Activated T-cell treated with anti-CD3 and anti-CD28 coated beads for 1 hour (primary cell): Measurements from ENCODE around the gene CABCOCO1.
"Not testable (repeated sequence)": the region's sequence is repeated elsewhere in the genome, so short reads cannot be mapped to it uniquely, and the experiment has no call there.

Experiments
- DNase-seq: peaks from one replicate; pipeline ENCODE4 v3.0.0-alpha.2; 2020; ENCODE audit warnings: low read depth

The CABCOCO1 gene

GRCh38 chr10:61643316-61643751 is 19.4 kb upstream of the CABCOCO1 start:
- DNase-seq: no peak

- DNase-seq: no peak
Observed at GRCh38 chr10:61653699-61654098, 9.0 kb upstream of the CABCOCO1 start.

- no peak for DNase-seq
Observed at GRCh38 chr10:61655335-61655851, 7.3 kb upstream of the CABCOCO1 start.

GRCh38 chr10:61663466-61663865 is 737 bp downstream of the CABCOCO1 start:
- no peak for DNase-seq

- no peak for DNase-seq
Observed at GRCh38 chr10:61664985-61665384, 2.3 kb downstream of the CABCOCO1 start.

DNA sequence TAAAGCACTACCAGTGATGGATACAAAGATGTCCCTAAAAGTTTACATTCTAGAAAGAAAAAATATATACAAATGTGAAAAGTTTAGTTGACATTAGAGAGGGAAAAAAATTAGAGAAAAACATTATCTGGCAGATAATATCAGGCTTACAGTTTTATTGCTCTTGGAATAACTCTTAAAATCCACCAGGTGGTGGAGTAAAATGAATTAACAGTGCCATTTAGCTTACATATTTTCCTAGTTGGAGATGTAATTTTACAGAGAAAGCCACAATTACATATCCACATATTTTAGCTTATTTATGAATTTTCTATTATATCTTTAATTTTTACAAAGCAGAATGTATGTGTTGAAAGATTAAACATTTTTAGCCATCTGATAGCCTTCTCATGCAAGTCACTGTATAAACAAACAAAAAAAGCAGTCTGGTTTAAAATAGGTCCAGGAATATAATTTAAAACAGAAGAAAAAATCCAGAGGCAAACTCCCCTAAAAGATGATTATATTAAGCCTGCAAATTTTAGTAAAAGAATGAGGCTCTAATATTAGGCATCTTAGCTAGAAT is 6.5 kb downstream of the CABCOCO1 start:
- DNase-seq: no peak

DNA sequence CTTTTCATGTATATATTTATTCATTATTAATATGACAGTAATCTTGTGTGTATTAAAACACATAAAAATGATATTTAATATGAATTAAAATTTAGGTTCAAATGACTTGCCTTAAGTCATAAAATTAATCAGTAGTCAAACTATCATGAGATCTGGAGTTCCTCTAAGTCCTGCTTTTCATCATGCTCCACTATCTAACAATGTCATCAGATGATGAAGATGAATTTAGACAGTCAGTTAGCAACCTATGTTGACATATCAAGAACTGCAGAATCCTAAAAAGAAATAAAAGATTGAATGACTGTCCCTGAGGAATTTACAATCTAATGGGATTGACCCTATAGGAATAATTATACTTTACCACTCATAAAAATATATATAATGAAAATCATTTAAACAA is 7.1 kb downstream of the CABCOCO1 start:
- DNase-seq: no peak

- no peak for DNase-seq
Observed at GRCh38 chr10:61673360-61673759, 10.6 kb downstream of the CABCOCO1 start.

GRCh38 chr10:61682323-61682722 is 19.6 kb downstream of the CABCOCO1 start:
- no peak for DNase-seq

GRCh38 chr10:61683319-61683718 is 20.6 kb downstream of the CABCOCO1 start:
- DNase-seq: no peak

- no peak for DNase-seq
Observed at GRCh38 chr10:61684894-61685507, 22.3 kb downstream of the CABCOCO1 start.

- DNase-seq: no peak
Observed at GRCh38 chr10:61688551-61689308, 26.0 kb downstream of the CABCOCO1 start.

DNA sequence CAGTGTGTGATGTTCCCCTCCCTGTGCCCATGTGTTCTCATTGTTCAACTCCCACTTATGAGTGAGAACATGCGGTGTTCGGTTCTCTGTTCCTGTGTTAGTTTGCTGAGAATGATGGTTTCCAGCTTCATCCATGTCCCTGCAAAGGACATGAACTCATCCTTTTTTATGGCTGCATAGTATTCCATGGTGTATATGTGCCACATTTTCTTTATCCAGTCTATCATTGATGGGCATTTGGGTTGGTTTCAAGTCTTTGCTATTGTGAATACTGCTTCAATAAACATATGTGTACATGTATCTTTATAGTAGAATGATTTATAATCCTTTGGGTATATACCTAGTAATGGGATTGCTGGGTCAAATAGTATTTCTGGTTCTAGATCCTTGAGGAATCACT is 28.9 kb downstream of the CABCOCO1 start:
- not testable (repeated sequence) for DNase-seq

DNA sequence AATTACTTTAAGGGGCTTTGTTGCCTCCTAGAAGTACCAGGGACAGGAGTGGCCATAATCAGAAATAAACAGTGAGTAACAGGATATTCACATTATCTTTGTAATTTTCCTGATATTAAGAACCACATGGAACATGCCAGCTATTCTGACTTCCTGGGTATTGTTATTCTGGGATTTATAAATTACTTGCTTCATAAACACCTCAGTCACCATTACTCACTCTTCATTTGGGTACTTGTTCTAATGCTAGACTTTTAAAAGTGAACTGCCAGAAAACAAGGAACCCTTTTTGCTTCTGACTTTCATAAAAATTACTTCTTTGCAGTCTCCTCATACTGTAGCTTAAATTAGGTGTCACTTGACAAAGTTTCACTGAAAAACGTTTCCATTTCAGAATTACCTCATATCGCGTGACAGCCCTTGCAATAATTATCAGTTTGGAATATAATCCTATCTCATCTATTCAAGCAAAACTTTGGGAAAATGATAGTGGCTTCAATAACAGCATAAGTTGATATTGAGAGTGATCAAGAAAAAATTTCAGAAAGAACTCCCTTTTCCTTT is 29.8 kb downstream of the CABCOCO1 start:
- no peak for DNase-seq

DNA sequence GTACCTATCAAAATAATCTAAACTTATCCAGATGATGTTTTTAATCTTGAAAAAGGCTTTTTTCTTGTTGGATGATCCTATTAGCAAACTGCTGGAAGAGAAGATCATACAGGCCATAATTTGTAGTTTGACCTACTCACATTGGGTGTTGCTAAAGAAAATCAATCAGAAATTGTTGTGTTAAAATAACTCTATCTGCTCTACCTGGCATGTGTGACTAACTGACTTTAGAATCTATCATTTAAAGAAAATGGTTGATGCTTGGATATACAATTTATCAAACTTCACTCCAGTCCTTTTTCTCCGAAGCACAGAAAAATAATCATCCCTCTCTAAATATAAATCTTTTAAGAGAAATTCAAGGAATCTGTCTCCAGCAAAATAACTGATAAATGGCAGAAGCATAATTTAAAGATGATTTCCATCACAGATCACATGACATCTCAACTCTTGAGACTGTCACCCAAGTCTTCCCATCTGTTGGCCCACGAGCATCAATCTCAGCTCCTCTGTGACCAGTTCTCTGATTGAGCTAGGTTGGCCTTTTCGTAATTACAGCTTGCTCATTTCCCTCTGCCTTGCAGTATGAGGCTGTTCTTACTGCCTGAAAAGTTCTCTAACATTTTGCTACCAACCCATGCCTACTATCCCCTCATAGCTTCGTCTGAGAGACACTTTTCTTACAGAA is 36.4 kb downstream of the CABCOCO1 start:
- no peak for DNase-seq

- no peak for DNase-seq
Observed at GRCh38 chr10:61701055-61701705, 38.5 kb downstream of the CABCOCO1 start.

- DNase-seq: no peak
Observed at GRCh38 chr10:61701706-61702105, 39.0 kb downstream of the CABCOCO1 start.

DNA sequence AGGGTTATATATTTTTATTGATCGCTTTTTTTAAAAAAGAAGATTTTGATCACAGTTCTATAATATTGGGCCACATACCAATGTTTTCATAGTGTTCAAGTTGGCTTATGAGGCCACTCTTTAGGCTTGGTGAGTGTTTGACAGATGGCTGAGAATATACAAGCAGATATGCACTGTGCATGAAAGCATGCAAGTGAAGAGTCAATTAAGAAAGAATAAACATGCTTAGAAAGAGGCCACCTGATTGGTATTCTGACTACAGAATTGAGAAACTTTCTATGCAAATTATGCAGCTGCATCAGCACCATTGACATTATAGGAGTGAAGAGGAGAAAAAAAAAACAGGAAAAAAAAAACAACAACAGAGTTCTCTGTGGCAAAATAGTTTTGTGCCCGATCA is 39.9 kb downstream of the CABCOCO1 start:
- DNase-seq: no peak

GRCh38 chr10:61705022-61705613 is 42.4 kb downstream of the CABCOCO1 start:
- no peak for DNase-seq

GRCh38 chr10:61708846-61709245 is 46.1 kb downstream of the CABCOCO1 start:
- DNase-seq: no peak

DNA sequence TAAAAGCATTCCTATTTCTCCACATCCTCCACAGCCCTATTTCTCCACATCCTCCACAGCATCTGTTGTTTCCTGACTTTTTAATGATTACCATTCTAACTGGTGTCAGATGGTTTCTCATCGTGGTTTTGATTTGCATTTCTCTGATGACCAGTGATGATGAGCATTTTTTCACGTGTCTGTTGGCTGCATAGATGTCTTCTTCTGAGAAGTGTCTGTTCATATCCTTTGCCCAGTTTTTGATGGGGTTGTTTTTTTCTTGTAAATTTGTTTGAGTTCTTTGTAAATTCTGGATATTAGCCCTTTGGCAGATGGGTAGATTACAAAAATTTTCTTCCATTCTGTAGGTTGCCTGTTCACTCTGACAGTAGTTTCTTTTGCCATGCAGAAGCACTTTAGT is 49.4 kb downstream of the CABCOCO1 start:
- not testable (repeated sequence) for DNase-seq
